OCI-LY3 (cell line): ENCODE results near the gene ATRX.
"Not testable (repeated sequence)": the region's sequence is repeated elsewhere in the genome, so short reads cannot be mapped to it uniquely, and the experiment has no call there.

Experiments
- H2AFZ ChIP-seq: fragments of 200-600, 300-600 bp; shearing (Covaris generic); 2 replicates; pipeline ENCODE4 v1.6.0; 2014; ENCODE audit warnings: antibody characterized with exemption, low read depth, low read length
- H3K27ac ChIP-seq: fragments of 200-600, 300-600 bp; sonication (generic); 2 replicates; pipeline ENCODE4 v1.5.1; 2014; ENCODE audit warnings: mild to moderate bottlenecking, low read length, moderate library complexity, mixed read lengths
- H3K27me3 ChIP-seq: fragments of 200-600, 300-600 bp; sonication (generic); 2 replicates; pipeline ENCODE4 v1.6.1; 2014; ENCODE audit warnings: low read depth, low read length, mixed read lengths
- H3K36me3 ChIP-seq: fragments of 200-600, 300-600 bp; sonication (generic); replicated peaks from 2 replicates; pipeline ENCODE3; 2014; ENCODE audit warnings: low read depth, low read length, mixed read lengths
- H3K4me1 ChIP-seq: fragments of 300-600, 200-600 bp; sonication (generic); 2 replicates; pipeline ENCODE4 v1.6.1; 2014; ENCODE audit warnings: low read length, mixed read lengths
- H3K4me2 ChIP-seq: fragments of 200-600, 300-600 bp; sonication (generic); 2 replicates; pipeline ENCODE4 v1.6.1; 2014; ENCODE audit warnings: low read length, mixed read lengths
- H3K4me3 ChIP-seq: fragments of 300-600, 200-600 bp; sonication (generic); 2 replicates; pipeline ENCODE4 v1.5.1; 2014; ENCODE audit warnings: antibody characterized with exemption, mild to moderate bottlenecking, low read length, moderate library complexity
- H3K79me2 ChIP-seq: fragments of 300-600, 200-600 bp; shearing (Covaris generic); 2 replicates; pipeline ENCODE4 v1.6.1; 2014; ENCODE audit warnings: mild to moderate bottlenecking, low read length, mixed read lengths
- H3K9ac ChIP-seq: fragments of 300-600, 200-600 bp; shearing (Covaris generic); 2 replicates; pipeline ENCODE4 v1.6.0; 2014; ENCODE audit warnings: mild to moderate bottlenecking, low read length, moderate library complexity
- H3K9me3 ChIP-seq: fragments of 200-600, 300-600 bp; shearing (Covaris generic); 2 replicates; pipeline ENCODE4 v1.6.1; 2014; ENCODE audit warnings: low read length, mixed read lengths; ENCODE audit not compliant: insufficient read depth
- H4K20me1 ChIP-seq: fragments of 200-600, 300-600 bp; sonication (generic); 2 replicates; pipeline ENCODE4 v1.6.1; 2016; ENCODE audit warnings: low read length, mixed read lengths; ENCODE audit not compliant: insufficient read depth
- CTCF ChIP-seq: fragments of 200-600, 300-600 bp; sonication (generic); IDR thresholded peaks from 2 replicates; pipeline ENCODE4 v1.5.1; 2014; ENCODE audit warnings: antibody characterized with exemption, low read length, low read depth
- EZH2phosphoT487 ChIP-seq: fragments of 200-600 bp; shearing (Covaris generic); IDR thresholded peaks from 2 replicates; pipeline ENCODE4 v1.6.1; 2018; ENCODE audit warnings: antibody characterized with exemption, mixed run types, low read depth

ATRX gene

DNA sequence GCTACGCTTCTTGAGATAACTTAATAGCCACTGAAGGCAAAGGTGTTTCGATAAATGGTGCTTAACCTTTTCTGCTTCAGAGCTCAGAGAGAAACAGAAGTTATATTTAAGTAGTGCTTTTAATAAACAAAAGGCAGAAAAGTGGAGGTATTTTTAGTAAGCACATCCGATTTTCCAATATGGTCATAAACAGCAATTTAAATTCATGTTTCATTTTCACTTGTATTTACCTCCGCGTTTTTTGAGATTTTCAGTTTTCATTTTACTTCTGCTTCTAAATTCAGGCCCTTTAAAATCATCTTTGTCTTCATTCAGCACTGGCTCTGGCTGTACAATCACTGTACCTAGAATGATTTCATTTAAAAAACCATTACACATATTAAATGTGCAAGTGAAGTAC lies 92.4 kb downstream of the ATRX start:
- Histone ChIP-seq H3K4me1 (peaks cover 35% of the 10 kb centered on the region), H3K9ac (peak overlapping the region; percentile 18; the same call in 1 of the 2 replicates), H3K27me3 (no peaks in the 10 kb centered on the region), H4K20me1 (peaks cover 39% of the 10 kb centered on the region), H3K4me2 (peak overlapping the region; percentile 79), H3K36me3 (peaks cover 15% of the 10 kb centered on the region), H3K9me3 (no peaks in the 10 kb centered on the region), H3K79me2 (peaks cover 58% of the 10 kb centered on the region), H3K27ac (peak overlapping the region; percentile 78), H2AFZ (no peak overlapping the region), H3K4me3 (peak overlapping the region; percentile 55)
- TF ChIP-seq EZH2phosphoT487 = no peak

GRCh38 chrX:77691916-77692315 lies 94.1 kb downstream of the ATRX start:
- peaks cover 12% of the 10 kb centered on the region for H3K36me3 ChIP-seq
- TF ChIP-seq EZH2phosphoT487 = no peak
- no peak for TF ChIP-seq CTCF

GRCh38 chrX:77689376-77689775 lies 96.6 kb downstream of the ATRX start:
- H3K27me3 ChIP-seq = no peaks in the 10 kb centered on the region
- TF ChIP-seq CTCF = no peak
- TF ChIP-seq EZH2phosphoT487 = no peak
- peaks cover 47% of the 10 kb centered on the region for H3K79me2 ChIP-seq
- no peaks in the 10 kb centered on the region for H3K9me3 ChIP-seq
- peaks cover 12% of the 10 kb centered on the region for H3K36me3 ChIP-seq
- H2AFZ ChIP-seq = no peak overlapping the region
- no peak overlapping the region for H3K4me3 ChIP-seq
- H3K4me2 ChIP-seq = peak overlapping the region; percentile 24; the same call in 1 of the 2 replicates
- H3K27ac ChIP-seq = no peak overlapping the region; the same call in 1 of the 2 replicates
- peaks cover 35% of the 10 kb centered on the region for H4K20me1 ChIP-seq
- no peak overlapping the region for H3K9ac ChIP-seq
- H3K4me1 ChIP-seq = peaks cover 27% of the 10 kb centered on the region

More at GRCh38 chrX:77691916-77692315, 94.1 kb downstream of the ATRX start:
- Histone ChIP-seq H4K20me1 (peaks cover 40% of the 10 kb centered on the region), H2AFZ (no peak overlapping the region), H3K4me3 (no peak overlapping the region), H3K4me1 (peaks cover 36% of the 10 kb centered on the region), H3K27me3 (no peaks in the 10 kb centered on the region), H3K79me2 (peaks cover 54% of the 10 kb centered on the region), H3K9ac (no peak overlapping the region), H3K9me3 (no peaks in the 10 kb centered on the region), H3K4me2 (no peak overlapping the region), H3K27ac (no peak overlapping the region)

DNA sequence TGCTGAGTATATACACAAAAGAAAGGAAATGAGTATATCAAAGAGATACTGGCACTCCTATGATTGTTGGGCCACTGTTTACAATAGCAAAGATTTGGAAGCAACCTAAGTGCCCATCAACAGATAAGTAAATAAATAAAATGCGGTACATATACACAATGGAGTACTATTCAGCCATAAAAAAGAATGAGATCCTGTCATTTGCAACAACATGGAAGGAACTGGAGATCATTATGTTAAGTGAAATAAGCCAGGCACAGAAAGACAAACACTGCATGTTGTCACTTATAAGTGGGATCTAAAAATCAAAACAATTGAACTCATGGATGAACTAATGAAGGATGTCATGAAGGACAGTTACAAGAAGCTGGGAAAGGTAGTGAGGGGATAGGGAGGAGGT lies 100.3 kb downstream of the ATRX start:
- not testable (repeated sequence) for H3K9ac ChIP-seq, H2AFZ ChIP-seq, H3K27me3 ChIP-seq, H3K4me3 ChIP-seq, H3K27ac ChIP-seq, H3K9me3 ChIP-seq, H3K4me2 ChIP-seq
- Histone ChIP-seq H3K79me2 (peaks cover 35% of the 10 kb centered on the region), H3K36me3 (peaks cover 27% of the 10 kb centered on the region), H4K20me1 (peaks cover 15% of the 10 kb centered on the region), H3K4me1 (peaks cover 16% of the 10 kb centered on the region)

GRCh38 chrX:77679144-77679543 lies 106.9 kb downstream of the ATRX start:
- Histone ChIP-seq H3K27ac (no peak overlapping the region), H2AFZ (no peak overlapping the region), H3K27me3 (no peaks in the 10 kb centered on the region), H3K9me3 (no peaks in the 10 kb centered on the region), H4K20me1 (no peaks in the 10 kb centered on the region), H3K4me3 (no peak overlapping the region), H3K4me1 (peaks cover 3% of the 10 kb centered on the region; the same call in 1 of the 2 replicates), H3K79me2 (peaks cover 10% of the 10 kb centered on the region; the same call in 1 of the 2 replicates), H3K36me3 (peaks cover 22% of the 10 kb centered on the region), H3K4me2 (no peak overlapping the region), H3K9ac (no peak overlapping the region)
- TF ChIP-seq EZH2phosphoT487 (no peak), CTCF (no peak)
